B cell (primary cell): ENCODE results near the gene GYS1. TPM values are rescaled to one million over a fixed set of nuclear protein-coding genes. Genes with fewer than 3 reads are reported as not detected.

ENCODE experiments used
- ATAC-seq: fragments of 200-7000 bp; cut with Tn5 transposase; one replicate; pipeline ENCODE4 v1.10.0; 2021; ENCODE audit warnings: low read depth, mild to moderate bottlenecking, moderate number of reproducible peaks, moderate library complexity
- CTCF ChIA-PET: fragments of 350-600 bp; sonication (Branson Sonifier 250); formaldehyde crosslinking; loops from one replicate; lab custom pipeline; 2021; ENCODE audit warnings: antibody characterized with exemption, inconsistent platforms; lab: Charles Lee
- POLR2A ChIA-PET: fragments of 350-600 bp; sonication (Branson Sonifier 250); formaldehyde crosslinking; loops from one replicate; lab custom pipeline; 2021; ENCODE audit warnings: antibody characterized with exemption; lab: Charles Lee
- DNase-seq: peaks from one replicate; pipeline ENCODE4 v3.0.0; 2013
- H2AFZ ChIP-seq: 2 replicates; pipeline ENCODE4 v1.6.1; 2012; ENCODE audit warnings: mild to moderate bottlenecking, low read depth, low read length; ENCODE audit not compliant: insufficient read depth, poor library complexity, severe bottlenecking
- H3K27ac ChIP-seq, 2 donors: 1 replicate in 1 of 2; 2 replicates in 1 of 2; pipeline ENCODE4 v1.5.1; 2012 to 2013; ENCODE audit warnings: low read length in 2 of 2, mild to moderate bottlenecking in 2 of 2, moderate library complexity in 1 of 2
- H3K27me3 ChIP-seq, 4 experiments: fragments of 200-600 bp in 1 of 4; sonication (generic) in 1 of 4; replicated peaks in 1 of 4; 1 replicate in 2 of 4; 2 replicates in 2 of 4; pipeline versions ENCODE4 v1.6.1 to v1.7.0; 2013 to 2016; ENCODE audit warnings: low read length in 3 of 4, mild to moderate bottlenecking in 2 of 4, mixed read lengths in 1 of 4, moderate library complexity in 1 of 4; ENCODE audit not compliant: insufficient read depth in 4 of 4, control insufficient read depth in 3 of 4; ENCODE audit errors: control extremely low read depth in 1 of 4
- H3K36me3 ChIP-seq, 2 experiments: replicated peaks in 1 of 2; 1 replicate in 1 of 2; 2 replicates in 1 of 2; pipeline versions ENCODE4 v1.6.1 to v1.7.1; 2013; ENCODE audit warnings: low read length in 1 of 2; ENCODE audit not compliant: insufficient read depth in 2 of 2, control insufficient read depth in 1 of 2; ENCODE audit errors: control extremely low read depth in 1 of 2, extremely low read depth in 1 of 2
- H3K4me1 ChIP-seq, 2 donors: fragments of 200-600 bp in 1 of 2; sonication (generic) in 1 of 2; 1 replicate in 1 of 2; 2 replicates in 1 of 2; pipeline versions ENCODE4 v1.5.1 to v1.6.1; 2013 to 2017; ENCODE audit warnings: low read length in 2 of 2; ENCODE audit not compliant: control insufficient read depth in 2 of 2, insufficient read depth in 2 of 2
- H3K4me2 ChIP-seq: replicated peaks from 2 replicates; pipeline ENCODE3; 2012; ENCODE audit warnings: mild to moderate bottlenecking, low read depth, low read length; ENCODE audit not compliant: poor library complexity, severe bottlenecking
- H3K4me3 ChIP-seq, 5 experiments: fragments of 200-600 bp in 1 of 5; sonication (generic) in 1 of 5; 1 replicate in 3 of 5; 2 replicates in 2 of 5; pipeline versions ENCODE4 v1.5.1 to v1.7.0; 2011 to 2016; ENCODE audit warnings: low read length in 4 of 5, mild to moderate bottlenecking in 4 of 5, low read depth in 2 of 5, control low read depth in 1 of 5, moderate library complexity in 1 of 5; ENCODE audit not compliant: insufficient read depth in 1 of 5; ENCODE audit errors: control extremely low read depth in 1 of 5, extremely low read depth in 1 of 5
- H3K79me2 ChIP-seq: fragments of 200-600 bp; sonication (generic); one replicate; pipeline ENCODE4 v1.6.0; 2016; ENCODE audit warnings: low read length; ENCODE audit not compliant: control insufficient read depth, insufficient read depth
- H3K9ac ChIP-seq: fragments of 200-600 bp; sonication (generic); 2 replicates; pipeline ENCODE4 v1.6.1; 2017; ENCODE audit warnings: mild to moderate bottlenecking, low read length, moderate library complexity
- H3K9me3 ChIP-seq, 3 donors: one replicate each; pipeline versions ENCODE4 v1.6.1 to v1.7.1; 2013; ENCODE audit warnings: low read length in 2 of 3; ENCODE audit not compliant: control insufficient read depth in 2 of 3, insufficient read depth in 1 of 3; ENCODE audit errors: control extremely low read depth in 1 of 3
- H4K20me1 ChIP-seq: 2 replicates; pipeline ENCODE4 v1.6.0; 2012; ENCODE audit warnings: mild to moderate bottlenecking, low read length; ENCODE audit not compliant: insufficient read depth, control insufficient read depth, poor library complexity, severe bottlenecking
- H3K27ac Mint-ChIP-seq: one replicate; pipeline ENCODE4 v1.8.0; 2021; ENCODE audit warnings: mixed read lengths
- H3K27me3 Mint-ChIP-seq: one replicate; pipeline ENCODE4 v1.8.0; 2021; ENCODE audit warnings: mixed read lengths
- H3K4me1 Mint-ChIP-seq: one replicate; pipeline ENCODE4 v1.8.0; 2021; ENCODE audit warnings: mixed read lengths
- H3K4me3 Mint-ChIP-seq: one replicate; pipeline ENCODE4 v1.8.0; 2021; ENCODE audit warnings: mixed read lengths
- H3K9me3 Mint-ChIP-seq: one replicate; pipeline ENCODE4 v1.8.0; 2022; ENCODE audit warnings: mixed read lengths; ENCODE audit not compliant: insufficient read depth
- EZH2 ChIP-seq: IDR thresholded peaks from 2 replicates; pipeline ENCODE4 v1.6.1; 2012; ENCODE audit warnings: borderline replicate concordance, low read depth, mild to moderate bottlenecking, moderate library complexity, low read length; ENCODE audit not compliant: insufficient read depth, poor library complexity, severe bottlenecking
- WGBS: methylation state at CpG from one replicate; pipeline ENCODE4 v1.1.5; 2013; ENCODE audit warnings: missing lambda C conversion rate; ENCODE audit not compliant: insufficient coverage; 5-methylcytosine and 5-hydroxymethylcytosine counted together
- intact Hi-C: fragments of 100-400 bp; cut with micrococcal nuclease; formaldehyde crosslinking; loops from one replicate; pipeline ENCODE4 v1.10.0; 2022
- polyA plus RNA-seq: library from polyadenylated mRNA; depleted of rRNA; stranded (reverse); fragments of >200 nt; gene quantifications from 2 replicates; pipeline ENCODE4 v1.2.3, GENCODE V29; 2012
- total RNA-seq, 2 donors: library from RNA; stranded (reverse); fragments of 120-200 nt in 1 of 2; gene quantifications; 1 replicate in 1 of 2; 2 replicates in 1 of 2; pipeline versions ENCODE4 v1.2.3 to v1.2.4, GENCODE V29; 2013 to 2022
- TF ChIP-seq, protein P1 (sequence below): fragments of 200-600 bp; IDR thresholded peaks from one replicate; pipeline ENCODE4 v1.8.0; 2022; ENCODE audit warnings: antibody characterized with exemption, mild to moderate bottlenecking

Gene GYS1
- total and polyA plus RNA-seq, 2 donors (not counting 1 experiment from before 2014, with no cell fraction given), result 28.9 to 62.7 TPM

DNA sequence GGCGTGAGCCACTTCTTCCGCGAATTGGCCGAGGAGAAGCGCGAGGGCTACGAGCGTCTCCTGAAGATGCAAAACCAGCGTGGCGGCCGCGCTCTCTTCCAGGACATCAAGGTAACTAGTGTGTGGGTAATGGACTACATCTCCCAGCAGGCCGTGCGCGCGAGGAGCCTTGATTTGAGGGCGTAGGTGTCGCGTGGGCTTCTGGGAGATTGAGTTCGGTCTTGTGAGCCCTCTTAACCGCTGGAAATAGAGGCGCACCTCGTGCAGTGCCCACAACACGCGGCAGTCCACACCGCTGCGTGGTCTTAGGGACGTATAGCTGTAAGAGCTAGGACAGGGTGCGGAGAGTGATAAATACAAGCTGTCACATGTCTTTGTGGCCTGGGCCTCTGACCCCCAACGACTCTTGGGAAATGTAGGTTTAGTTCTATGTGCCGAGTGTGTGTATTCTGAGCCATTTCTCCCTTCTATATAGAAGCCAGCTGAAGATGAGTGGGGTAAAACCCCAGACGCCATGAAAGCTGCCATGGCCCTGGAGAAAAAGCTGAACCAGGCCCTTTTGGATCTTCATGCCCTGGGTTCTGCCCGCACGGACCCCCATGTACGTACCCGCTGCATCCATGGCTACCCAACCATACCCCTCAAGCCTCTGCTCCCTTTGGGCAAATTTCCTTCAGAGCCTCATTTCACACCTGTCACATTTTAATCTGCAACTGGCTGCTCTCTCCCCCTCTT lies 27.1 kb downstream of the GYS1 start:
- ATAC-seq (peak; percentile 50), DNase-seq (peak; percentile 93)
- ChIA-PET POLR2A (interaction anchor here (0.5 to 3.2 kb wide), 13 partner anchors 11 to 471 kb away, joined by 3 to 17 read pairs (median 5); partner anchors contain the start of genes GYS1, NUCB1, PPP1R15A and RUVBL2), CTCF (interaction anchor here (0.6 to 4.1 kb wide), 7 partner anchors 11 to 181 kb away, joined by 3 to 17 read pairs (median 5); partner anchors contain the start of genes BAX, GYS1 and RUVBL2)
- Histone ChIP-seq H3K9me3 (peaks cover 0 to 5% (median 0%) of the 10 kb centered on the region in 3 donors), H3K9ac (peak overlapping the region; percentile 74), H3K79me2 (peaks cover 26% of the 10 kb centered on the region), H3K4me3 (peak overlapping the region; percentile 73 to 90 (median 84)), H2AFZ (peak overlapping the region; percentile 11), H3K4me1 (peaks cover 41 to 62% of the 10 kb centered on the region in 2 donors), H3K36me3 (peaks cover 0 to 43% of the 10 kb centered on the region in 2 experiments), H3K27ac (peak overlapping the region; percentile 75 to 84), H3K4me2 (peak overlapping the region; percentile 75), H4K20me1 (peaks cover 22% of the 10 kb centered on the region), H3K27me3 (no peaks in the 10 kb centered on the region)
- H3K27ac Mint-ChIP-seq, result peak overlapping the region; percentile 99
- peaks cover 73% of the 10 kb centered on the region for H3K4me1 Mint-ChIP-seq
- WGBS, result 10% methylated on average over 28 of the region's 36 CpGs
- no peaks in the 10 kb centered on the region for H3K27me3 Mint-ChIP-seq
- intact Hi-C loops, result loop anchor here (1.0 to 2.0 kb wide), 6 partner anchors 12 to 320 kb away; partner anchors contain the start of genes BAX, CA11, GYS1 and NUCB1
- TF ChIP-seq, protein P1, sequence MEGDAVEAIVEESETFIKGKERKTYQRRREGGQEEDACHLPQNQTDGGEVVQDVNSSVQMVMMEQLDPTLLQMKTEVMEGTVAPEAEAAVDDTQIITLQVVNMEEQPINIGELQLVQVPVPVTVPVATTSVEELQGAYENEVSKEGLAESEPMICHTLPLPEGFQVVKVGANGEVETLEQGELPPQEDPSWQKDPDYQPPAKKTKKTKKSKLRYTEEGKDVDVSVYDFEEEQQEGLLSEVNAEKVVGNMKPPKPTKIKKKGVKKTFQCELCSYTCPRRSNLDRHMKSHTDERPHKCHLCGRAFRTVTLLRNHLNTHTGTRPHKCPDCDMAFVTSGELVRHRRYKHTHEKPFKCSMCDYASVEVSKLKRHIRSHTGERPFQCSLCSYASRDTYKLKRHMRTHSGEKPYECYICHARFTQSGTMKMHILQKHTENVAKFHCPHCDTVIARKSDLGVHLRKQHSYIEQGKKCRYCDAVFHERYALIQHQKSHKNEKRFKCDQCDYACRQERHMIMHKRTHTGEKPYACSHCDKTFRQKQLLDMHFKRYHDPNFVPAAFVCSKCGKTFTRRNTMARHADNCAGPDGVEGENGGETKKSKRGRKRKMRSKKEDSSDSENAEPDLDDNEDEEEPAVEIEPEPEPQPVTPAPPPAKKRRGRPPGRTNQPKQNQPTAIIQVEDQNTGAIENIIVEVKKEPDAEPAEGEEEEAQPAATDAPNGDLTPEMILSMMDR, result no peak
- TF ChIP-seq EZH2, result no peak
- H3K4me3 Mint-ChIP-seq, result peak overlapping the region; percentile 100
- H3K9me3 Mint-ChIP-seq, result no peaks in the 10 kb centered on the region
